Lower lobe of right lung (tissue), 2 donors: ENCODE measurements around the gene CNTN4. TPM values are rescaled to one million over a fixed set of nuclear protein-coding genes. Genes with fewer than 3 reads are reported as not detected.

Source experiments
- ATAC-seq, 2 donors: fragments of 200-7000 bp; cut with Tn5 transposase; one replicate each; pipeline ENCODE4 v1.9.1; 2020 to 2022; ENCODE audit warnings: mild to moderate bottlenecking in 2 of 2, moderate library complexity in 2 of 2
- DNase-seq: peaks from one replicate; pipeline ENCODE4 v3.0.0-alpha.2; 2020
- H3K27ac ChIP-seq: fragments of 200-600 bp; one replicate; pipeline ENCODE4 v1.8.0; 2022
- H3K27me3 ChIP-seq: fragments of 200-600 bp; one replicate; pipeline ENCODE4 v1.8.0; 2022; ENCODE audit warnings: low read depth
- H3K36me3 ChIP-seq: fragments of 200-600 bp; one replicate; pipeline ENCODE4 v1.8.0; 2022; ENCODE audit warnings: mild to moderate bottlenecking
- H3K4me1 ChIP-seq: fragments of 200-600 bp; one replicate; pipeline ENCODE4 v1.8.0; 2022
- H3K4me3 ChIP-seq: fragments of 200-600 bp; one replicate; pipeline ENCODE4 v1.8.0; 2022; ENCODE audit warnings: mild to moderate bottlenecking
- H3K9me3 ChIP-seq: fragments of 200-600 bp; one replicate; pipeline ENCODE4 v1.8.0; 2022
- CTCF ChIP-seq: fragments of 200-600 bp; IDR thresholded peaks from one replicate; pipeline ENCODE4 v1.8.0; 2022; ENCODE audit warnings: antibody characterized with exemption, mild to moderate bottlenecking
- intact Hi-C: fragments of 100-400 bp; cut with DNase I; formaldehyde crosslinking; loops from one replicate; pipeline ENCODE4 v1.11.0; 2022
- total RNA-seq: library from RNA; stranded (reverse); fragmentation: NEBNext Ultra II Directional; extraction: Animal tissue kit (Norgen Biotek cat#: 25700); gene quantifications from one replicate; pipeline ENCODE4 v1.2.1, GENCODE V29; 2021
- donor health status: DM: no; HTN: yes; CAD: no; lungs with severe emphysema.

Gene CNTN4
- total RNA-seq, 1 donor from 2014 or later, result 10.4 TPM

GRCh38 chr3:2862366-2862765 lies 763.7 kb downstream of the CNTN4 start:
- intact Hi-C loops, result no loop called here
- ATAC-seq (peak in 1 of 2 donors; percentile 51), DNase-seq (no peak)
- no peaks in the 10 kb centered on the region for H3K27me3 ChIP-seq
- H3K4me1 ChIP-seq, result no peaks in the 10 kb centered on the region
- no peak for TF ChIP-seq CTCF
- H3K36me3 ChIP-seq, result no peaks in the 10 kb centered on the region
- H3K9me3 ChIP-seq, result no peaks in the 10 kb centered on the region
- no peak overlapping the region for H3K4me3 ChIP-seq
- H3K27ac ChIP-seq, result no peak overlapping the region

- H3K4me3 ChIP-seq, result no peak overlapping the region
- TF ChIP-seq CTCF, result no peak
- H3K9me3 ChIP-seq, result no peaks in the 10 kb centered on the region
- no peaks in the 10 kb centered on the region for H3K36me3 ChIP-seq
- DNase-seq (no peak), ATAC-seq (no peak)
- H3K27ac ChIP-seq, result no peak overlapping the region
- no peaks in the 10 kb centered on the region for H3K4me1 ChIP-seq
- intact Hi-C loops, result no loop called here
- H3K27me3 ChIP-seq, result no peaks in the 10 kb centered on the region
Measured at GRCh38 chr3:2863127-2863526, 764.5 kb downstream of the CNTN4 start.

GRCh38 chr3:2869905-2870304 lies 771.2 kb downstream of the CNTN4 start:
- TF ChIP-seq CTCF, result no peak

GRCh38 chr3:2870724-2871333 lies 772.2 kb downstream of the CNTN4 start:
- Histone ChIP-seq H3K4me1 (no peaks in the 10 kb centered on the region), H3K27me3 (no peaks in the 10 kb centered on the region), H3K9me3 (no peaks in the 10 kb centered on the region), H3K36me3 (no peaks in the 10 kb centered on the region), H3K4me3 (no peak overlapping the region), H3K27ac (no peak overlapping the region)
- intact Hi-C loops, result no loop called here
- DNase-seq, result no peak
- TF ChIP-seq CTCF, result no peak
- no peak for ATAC-seq

More at GRCh38 chr3:2869905-2870304, 771.2 kb downstream of the CNTN4 start:
- ATAC-seq, result no peak
- H3K36me3 ChIP-seq, result no peaks in the 10 kb centered on the region
- DNase-seq, result no peak
- no peak overlapping the region for H3K27ac ChIP-seq
- intact Hi-C loops, result no loop called here
- no peaks in the 10 kb centered on the region for H3K27me3 ChIP-seq
- no peaks in the 10 kb centered on the region for H3K4me1 ChIP-seq
- H3K4me3 ChIP-seq, result no peak overlapping the region
- H3K9me3 ChIP-seq, result no peaks in the 10 kb centered on the region

- no peaks in the 10 kb centered on the region for H3K9me3 ChIP-seq
- no peak for ATAC-seq
Measured at GRCh38 chr3:2872884-2873283, 774.2 kb downstream of the CNTN4 start.

More at GRCh38 chr3:2872884-2873283, 774.2 kb downstream of the CNTN4 start:
- no peak for DNase-seq
- H3K4me3 ChIP-seq, result no peak overlapping the region
- H3K36me3 ChIP-seq, result no peaks in the 10 kb centered on the region
- no peak for TF ChIP-seq CTCF
- H3K27ac ChIP-seq, result no peak overlapping the region
- H3K4me1 ChIP-seq, result no peaks in the 10 kb centered on the region
- no peaks in the 10 kb centered on the region for H3K27me3 ChIP-seq
- intact Hi-C loops, result no loop called here
